Nephron (organoid): ENCODE measurements around the gene HAVCR2.

ENCODE experiments used
- H3K27ac Mint-ChIP-seq, 3 experiments: 2 replicates each; pipeline ENCODE4 v1.8.0; 2020; ENCODE audit warnings: mixed read lengths in 3 of 3, mild to moderate bottlenecking in 2 of 3, moderate library complexity in 1 of 3
- H3K27me3 Mint-ChIP-seq: 2 replicates; pipeline ENCODE4 v1.8.0; 2021; ENCODE audit warnings: low read depth, mild to moderate bottlenecking, moderate library complexity, mixed read lengths
- H3K36me3 Mint-ChIP-seq: 2 replicates; pipeline ENCODE4 v1.8.0; 2020; ENCODE audit warnings: low read depth, mixed read lengths
- H3K4me1 Mint-ChIP-seq: 2 replicates; pipeline ENCODE4 v1.8.0; 2020; ENCODE audit warnings: mixed read lengths
- H3K4me3 Mint-ChIP-seq, 3 experiments: 2 replicates each; pipeline ENCODE4 v1.8.0; 2020; ENCODE audit warnings: mild to moderate bottlenecking in 3 of 3, mixed read lengths in 3 of 3, moderate library complexity in 2 of 3
- H3K9me3 Mint-ChIP-seq: 2 replicates; pipeline ENCODE4 v1.8.0; 2020; ENCODE audit warnings: mixed read lengths
- TF ChIP-seq, protein P1 (sequence below), 3 experiments: fragments of 200-600 bp; sonication (generic); IDR thresholded peaks; one replicate each; pipeline ENCODE4 v1.5.0; 2021; ENCODE audit warnings: antibody characterized with exemption in 3 of 3; ENCODE audit not compliant: unreplicated experiment in 3 of 3

Gene HAVCR2

DNA sequence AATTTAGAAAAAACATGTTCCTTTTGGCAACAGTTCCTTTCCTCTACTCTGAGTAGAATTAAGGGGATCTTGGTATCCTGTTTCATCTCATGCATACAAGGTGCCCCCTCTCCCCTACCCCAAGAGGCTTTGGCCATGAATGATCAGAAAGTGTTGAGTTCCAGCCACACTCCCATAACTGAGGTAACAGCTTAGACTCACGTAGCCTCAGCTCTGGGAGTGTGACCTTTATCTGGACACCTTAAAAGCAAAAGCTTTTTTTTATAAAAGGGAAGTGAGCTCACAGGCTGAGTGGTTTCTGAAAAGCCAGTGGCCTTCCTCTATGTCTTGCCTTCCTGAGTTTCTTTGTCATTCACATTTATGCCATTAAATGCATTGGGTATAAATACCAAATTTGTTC, 900 bp upstream of the HAVCR2 start:
- Mint-ChIP-seq H3K4me3 (no peak overlapping the region), H3K27me3 (no peaks in the 10 kb centered on the region), H3K9me3 (no peaks in the 10 kb centered on the region), H3K27ac (no peak overlapping the region), H3K4me1 (peaks cover under 1% of the 10 kb centered on the region), H3K36me3 (no peaks in the 10 kb centered on the region)
- TF ChIP-seq, protein P1, sequence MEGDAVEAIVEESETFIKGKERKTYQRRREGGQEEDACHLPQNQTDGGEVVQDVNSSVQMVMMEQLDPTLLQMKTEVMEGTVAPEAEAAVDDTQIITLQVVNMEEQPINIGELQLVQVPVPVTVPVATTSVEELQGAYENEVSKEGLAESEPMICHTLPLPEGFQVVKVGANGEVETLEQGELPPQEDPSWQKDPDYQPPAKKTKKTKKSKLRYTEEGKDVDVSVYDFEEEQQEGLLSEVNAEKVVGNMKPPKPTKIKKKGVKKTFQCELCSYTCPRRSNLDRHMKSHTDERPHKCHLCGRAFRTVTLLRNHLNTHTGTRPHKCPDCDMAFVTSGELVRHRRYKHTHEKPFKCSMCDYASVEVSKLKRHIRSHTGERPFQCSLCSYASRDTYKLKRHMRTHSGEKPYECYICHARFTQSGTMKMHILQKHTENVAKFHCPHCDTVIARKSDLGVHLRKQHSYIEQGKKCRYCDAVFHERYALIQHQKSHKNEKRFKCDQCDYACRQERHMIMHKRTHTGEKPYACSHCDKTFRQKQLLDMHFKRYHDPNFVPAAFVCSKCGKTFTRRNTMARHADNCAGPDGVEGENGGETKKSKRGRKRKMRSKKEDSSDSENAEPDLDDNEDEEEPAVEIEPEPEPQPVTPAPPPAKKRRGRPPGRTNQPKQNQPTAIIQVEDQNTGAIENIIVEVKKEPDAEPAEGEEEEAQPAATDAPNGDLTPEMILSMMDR (IDR thresholded peaks at IDR 0.05; ENCODE audit: unreplicated experiment in 3 of 3): no peak

DNA sequence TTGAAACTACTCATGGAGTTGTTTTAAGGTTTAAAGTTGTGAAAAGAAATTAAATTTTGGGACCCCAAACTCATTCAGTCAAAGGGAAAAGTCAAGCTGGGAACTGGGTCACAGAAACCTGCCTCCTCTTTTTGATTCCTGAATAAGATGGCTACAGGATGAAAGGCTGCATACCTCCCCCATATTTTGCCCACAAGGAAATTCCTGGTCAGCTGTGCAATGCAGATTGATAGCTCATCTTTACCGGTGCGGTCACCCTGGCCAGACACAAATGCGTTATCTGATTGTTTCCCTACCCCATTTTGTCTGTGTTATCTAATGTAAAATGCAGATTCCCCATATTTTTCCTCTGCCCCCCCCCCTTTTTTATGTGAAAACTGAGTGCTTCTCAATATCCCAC, 1.3 kb downstream of the HAVCR2 start:
- H3K4me3 Mint-ChIP-seq: no peak overlapping the region
- no peaks in the 10 kb centered on the region for H3K36me3 Mint-ChIP-seq
- H3K27me3 Mint-ChIP-seq: no peaks in the 10 kb centered on the region
- no peaks in the 10 kb centered on the region for H3K9me3 Mint-ChIP-seq
- H3K27ac Mint-ChIP-seq: no peak overlapping the region
- TF ChIP-seq, protein P1 (IDR thresholded peaks at IDR 0.05; ENCODE audit: unreplicated experiment in 3 of 3): no peak
- H3K4me1 Mint-ChIP-seq: peaks cover 5% of the 10 kb centered on the region

DNA sequence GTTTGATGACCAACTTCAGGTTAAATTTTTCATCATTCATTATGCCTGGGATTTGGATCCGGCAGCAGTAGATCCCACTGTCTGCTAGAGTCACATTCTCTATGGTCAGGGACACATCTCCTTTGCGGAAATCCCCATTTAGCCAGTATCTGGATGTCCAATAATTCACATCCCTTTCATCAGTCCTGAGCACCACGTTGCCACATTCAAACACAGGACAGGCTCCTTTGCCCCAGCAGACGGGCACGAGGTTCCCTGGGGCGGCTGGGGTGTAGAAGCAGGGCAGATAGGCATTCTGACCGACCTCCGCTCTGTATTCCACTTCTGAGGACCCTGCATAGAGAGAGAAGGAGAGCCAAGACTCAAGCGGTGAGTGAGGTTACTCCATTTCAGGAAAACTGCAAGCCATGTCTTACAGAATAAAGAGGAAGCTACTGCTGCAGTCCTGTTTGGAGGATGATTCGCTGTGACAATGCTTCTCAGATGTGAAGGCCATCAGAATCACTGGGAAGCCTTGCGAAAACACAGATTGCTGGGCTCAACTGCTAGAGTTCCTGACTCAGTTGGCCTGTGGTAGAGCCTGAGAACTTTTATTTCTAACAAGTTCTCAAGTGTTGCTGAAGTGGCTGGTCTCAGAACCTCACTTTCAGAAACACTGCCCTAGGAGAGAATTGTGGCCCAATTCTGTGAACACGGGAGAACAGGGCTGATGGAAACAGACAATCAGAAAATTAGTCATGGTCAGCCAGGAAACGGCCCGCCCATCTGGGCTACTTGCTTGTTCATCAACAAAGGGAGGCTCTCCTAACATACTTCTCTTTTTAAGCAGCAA, 2.0 kb downstream of the HAVCR2 start:
- no peaks in the 10 kb centered on the region for H3K27me3 Mint-ChIP-seq
- H3K4me1 Mint-ChIP-seq: peaks cover 5% of the 10 kb centered on the region
- H3K27ac Mint-ChIP-seq: no peak overlapping the region
- TF ChIP-seq, protein P1 (IDR thresholded peaks at IDR 0.05; ENCODE audit: unreplicated experiment in 3 of 3): no peak
- no peak overlapping the region for H3K4me3 Mint-ChIP-seq
- no peaks in the 10 kb centered on the region for H3K36me3 Mint-ChIP-seq
- no peaks in the 10 kb centered on the region for H3K9me3 Mint-ChIP-seq

DNA sequence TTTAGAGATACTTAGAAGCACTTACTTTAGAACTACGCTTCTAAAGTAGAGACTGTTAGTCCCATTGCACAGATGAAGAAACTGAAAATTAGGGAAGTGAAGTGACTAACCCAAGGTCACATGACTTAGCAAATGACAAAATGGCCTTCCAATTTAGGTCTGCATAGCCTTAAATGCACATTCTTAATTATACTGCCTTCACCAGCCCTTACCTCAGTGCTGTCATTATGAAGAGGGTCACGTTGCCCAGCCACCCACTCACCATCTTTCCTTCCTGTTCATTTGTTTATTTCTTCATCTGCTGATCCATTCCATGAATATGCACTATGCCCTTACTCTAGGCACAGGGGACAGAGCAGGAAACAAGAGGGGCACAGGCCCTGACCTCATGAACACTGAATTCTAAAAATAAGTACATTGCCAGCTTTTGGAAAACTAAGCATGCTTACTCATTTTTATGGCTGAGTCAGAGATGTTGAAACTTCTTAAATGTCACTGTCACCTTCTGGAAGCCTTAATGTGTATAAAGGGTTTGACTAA, 8.6 kb downstream of the HAVCR2 start:
- Mint-ChIP-seq H3K27me3 (no peaks in the 10 kb centered on the region), H3K27ac (no peak overlapping the region), H3K4me3 (no peak overlapping the region), H3K4me1 (peaks cover 5% of the 10 kb centered on the region), H3K9me3 (no peaks in the 10 kb centered on the region), H3K36me3 (no peaks in the 10 kb centered on the region)
- TF ChIP-seq, protein P1 (IDR thresholded peaks at IDR 0.05; ENCODE audit: unreplicated experiment in 3 of 3): no peak

DNA sequence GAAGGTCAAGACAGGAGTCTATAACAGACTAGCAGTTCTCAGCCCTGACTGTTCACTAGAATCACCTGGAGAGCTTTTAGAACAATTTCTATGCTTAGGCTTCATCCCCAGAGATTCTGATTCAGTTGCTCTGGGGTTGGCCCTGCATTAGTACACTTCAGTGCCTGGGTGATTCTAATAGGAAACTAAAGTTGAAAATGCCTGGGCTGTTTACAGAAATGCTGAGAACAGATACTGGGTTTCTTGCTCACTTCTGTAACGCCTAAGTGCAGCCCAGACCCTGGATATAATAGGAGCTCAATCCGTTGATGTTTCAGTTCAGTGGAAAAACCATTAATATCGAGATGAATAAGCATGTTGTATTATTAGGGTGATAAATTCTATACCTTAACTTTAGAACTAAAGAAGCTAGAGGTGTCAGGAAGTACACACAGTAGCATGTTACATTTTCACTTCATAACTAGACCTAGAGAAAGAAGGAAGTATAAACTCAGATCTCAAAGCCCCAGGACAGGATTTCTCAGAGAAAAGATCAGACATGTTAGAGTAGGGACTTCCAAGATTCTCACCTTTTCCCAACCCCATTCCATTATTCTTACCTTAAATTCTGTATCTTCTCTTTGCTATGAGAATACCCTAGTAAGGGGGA, 20.4 kb downstream of the HAVCR2 start:
- Mint-ChIP-seq H3K4me1 (no peaks in the 10 kb centered on the region), H3K27ac (peak overlapping the region in 1 of 3 experiments; percentile 24), H3K4me3 (no peak overlapping the region), H3K27me3 (no peaks in the 10 kb centered on the region), H3K9me3 (no peaks in the 10 kb centered on the region), H3K36me3 (no peaks in the 10 kb centered on the region)
- TF ChIP-seq, protein P1 (IDR thresholded peaks at IDR 0.05; ENCODE audit: unreplicated experiment in 3 of 3): no peak
